ENCODE measurements around the gene LPAR6.

DNA sequence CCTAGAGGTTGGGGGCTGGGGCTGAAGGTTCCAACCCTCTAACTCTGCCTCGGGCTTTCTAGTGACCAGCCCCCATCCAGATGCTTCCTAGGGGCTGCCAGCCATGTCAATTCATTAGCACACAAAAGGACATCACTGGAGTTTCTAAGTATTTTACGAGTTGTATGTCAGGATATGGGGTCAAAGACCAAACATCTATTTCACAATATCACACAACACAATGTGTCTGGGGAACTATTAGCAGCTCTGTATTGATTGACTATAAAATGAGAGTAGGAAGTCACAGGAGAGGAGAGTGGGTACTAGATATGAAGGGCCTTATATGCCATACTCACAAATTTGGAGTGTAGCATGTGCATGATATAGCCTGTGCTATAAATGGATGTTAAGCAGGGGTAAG, 42.1 kb downstream of the LPAR6 start:
- TF ChIP-seq, protein P1, sequence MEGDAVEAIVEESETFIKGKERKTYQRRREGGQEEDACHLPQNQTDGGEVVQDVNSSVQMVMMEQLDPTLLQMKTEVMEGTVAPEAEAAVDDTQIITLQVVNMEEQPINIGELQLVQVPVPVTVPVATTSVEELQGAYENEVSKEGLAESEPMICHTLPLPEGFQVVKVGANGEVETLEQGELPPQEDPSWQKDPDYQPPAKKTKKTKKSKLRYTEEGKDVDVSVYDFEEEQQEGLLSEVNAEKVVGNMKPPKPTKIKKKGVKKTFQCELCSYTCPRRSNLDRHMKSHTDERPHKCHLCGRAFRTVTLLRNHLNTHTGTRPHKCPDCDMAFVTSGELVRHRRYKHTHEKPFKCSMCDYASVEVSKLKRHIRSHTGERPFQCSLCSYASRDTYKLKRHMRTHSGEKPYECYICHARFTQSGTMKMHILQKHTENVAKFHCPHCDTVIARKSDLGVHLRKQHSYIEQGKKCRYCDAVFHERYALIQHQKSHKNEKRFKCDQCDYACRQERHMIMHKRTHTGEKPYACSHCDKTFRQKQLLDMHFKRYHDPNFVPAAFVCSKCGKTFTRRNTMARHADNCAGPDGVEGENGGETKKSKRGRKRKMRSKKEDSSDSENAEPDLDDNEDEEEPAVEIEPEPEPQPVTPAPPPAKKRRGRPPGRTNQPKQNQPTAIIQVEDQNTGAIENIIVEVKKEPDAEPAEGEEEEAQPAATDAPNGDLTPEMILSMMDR (IDR thresholded peaks at IDR 0.05), result no peak
- TF ChIP-seq POLR2A (IDR thresholded peaks at IDR 0.05), result no peak
